Tracheal epithelial cell (primary cell): Measurements from ENCODE around the gene HYAL2. TPM values are rescaled to one million over a fixed set of nuclear protein-coding genes. Genes with fewer than 3 reads are reported as not detected.

ENCODE experiments used
- total RNA-seq: library from RNA; depleted of rRNA; stranded (reverse); fragments of >200 nt; gene quantifications from 2 replicates; pipeline ENCODE4 v1.2.1, GENCODE V29; 2014

HYAL2 gene
- total RNA-seq, 1 donor from 2014 or later, result 74.0 TPM

Other genes with a start within 250 kb of the HYAL2 start
- 66.9 and 72.5 TPM in 2 replicates for gene RBM5, start 233.8 kb downstream of the HYAL2 start, total RNA-seq
- gene SEMA3F, start 167.4 kb downstream of the HYAL2 start, total RNA-seq, result 65.3 and 87.8 TPM in 2 replicates
- gene GNAT1, start 131.1 kb downstream of the HYAL2 start, total RNA-seq, result 0.43 TPM in 1 of 2 replicates, not detected in the other
- gene SLC38A3, start 117.5 kb downstream of the HYAL2 start, total RNA-seq, result not detected in 2 replicates
- gene GNAI2, start 86.5 kb downstream of the HYAL2 start, total RNA-seq, result 85.3 and 148 TPM in 2 replicates
- 8.2 and 15.6 TPM in 2 replicates for gene SEMA3B, start 53.6 kb downstream of the HYAL2 start, total RNA-seq
- gene LSMEM2, start 43.7 kb downstream of the HYAL2 start, total RNA-seq, result not detected in 2 replicates
- 150 and 196 TPM in 2 replicates for gene IFRD2, start 30.3 kb downstream of the HYAL2 start, total RNA-seq
- 7.5 and 14.7 TPM in 2 replicates for gene HYAL3, start 23.3 kb downstream of the HYAL2 start, total RNA-seq
- 3.1 and 3.4 TPM in 2 replicates for gene NAA80, start 23.3 kb downstream of the HYAL2 start, total RNA-seq
- 4.8 and 6.6 TPM in 2 replicates for gene HYAL1, start 19.2 kb downstream of the HYAL2 start, total RNA-seq
- 14.9 and 16.9 TPM in 2 replicates for gene TUSC2, start 5.5 kb upstream of the HYAL2 start, total RNA-seq
- gene RASSF1, start 18.1 kb upstream of the HYAL2 start, total RNA-seq, result 17.4 and 23.2 TPM in 2 replicates
- gene ZMYND10, start 23.0 kb upstream of the HYAL2 start, total RNA-seq, result 0.24 and 1.9 TPM in 2 replicates
- 15.6 and 18.3 TPM in 2 replicates for gene NPRL2, start 28.0 kb upstream of the HYAL2 start, total RNA-seq
- gene CYB561D2, start 28.1 kb upstream of the HYAL2 start, total RNA-seq, result 17.1 and 28.4 TPM in 2 replicates
- gene TMEM115, start 36.8 kb upstream of the HYAL2 start, total RNA-seq, result 31.1 and 45.1 TPM in 2 replicates
- not detected in 2 replicates for gene CACNA2D2, start 180.9 kb upstream of the HYAL2 start, total RNA-seq
- gene C3orf18, start 245.0 kb upstream of the HYAL2 start, total RNA-seq, result 4.3 and 4.7 TPM in 2 replicates
- 8.7 and 10.6 TPM in 2 replicates for gene HEMK1, start 246.8 kb upstream of the HYAL2 start, total RNA-seq